DND-41 (cell line): ENCODE measurements around the gene TMPO.

Experiments
- ATAC-seq: fragments of 200-7000 bp; cut with Tn5 transposase; 3 replicates; pipeline ENCODE4 v1.9.1; 2021; ENCODE audit warnings: low read depth; ENCODE audit not compliant: insufficient read depth
- DNase-seq: peaks from one replicate; pipeline ENCODE4 v3.0.0-alpha.2; 2020
- H2AFZ ChIP-seq: 2 replicates; pipeline ENCODE4 v1.6.0; 2012; ENCODE audit warnings: low read depth, low read length
- H3K27ac ChIP-seq: 2 replicates; pipeline ENCODE4 v1.5.1; 2012; ENCODE audit warnings: low read length, inconsistent platforms
- H3K27me3 ChIP-seq: fragments of 200-600 bp; sonication (generic); 2 replicates; pipeline ENCODE4 v1.6.0; 2012; ENCODE audit warnings: low read length, mild to moderate bottlenecking, inconsistent platforms; ENCODE audit not compliant: insufficient read depth, poor library complexity
- H3K36me3 ChIP-seq: 2 replicates; pipeline ENCODE4 v1.5.1; 2012; ENCODE audit warnings: low read length, inconsistent platforms; ENCODE audit not compliant: insufficient read depth
- H3K4me1 ChIP-seq: 2 replicates; pipeline ENCODE4 v1.5.1; 2012; ENCODE audit warnings: mild to moderate bottlenecking, low read length; ENCODE audit not compliant: insufficient read depth
- H3K4me2 ChIP-seq: 2 replicates; pipeline ENCODE4 v1.6.0; 2012; ENCODE audit warnings: mild to moderate bottlenecking, moderate library complexity, low read length, inconsistent platforms; ENCODE audit not compliant: insufficient read depth
- H3K4me3 ChIP-seq, 2 experiments: fragments of 200-600 bp in 1 of 2; shearing (Covaris generic) in 1 of 2; 2 replicates each; pipeline ENCODE4 v1.5.1; 2012 to 2016; ENCODE audit warnings: inconsistent platforms in 2 of 2, low read length in 2 of 2, mild to moderate bottlenecking in 2 of 2, low read depth in 1 of 2, moderate library complexity in 1 of 2
- H3K79me2 ChIP-seq: 2 replicates; pipeline ENCODE4 v1.6.0; 2012; ENCODE audit warnings: low read length, inconsistent platforms; ENCODE audit not compliant: insufficient read depth
- H3K9ac ChIP-seq: 2 replicates; pipeline ENCODE4 v1.6.0; 2012; ENCODE audit warnings: low read depth, mild to moderate bottlenecking, inconsistent platforms, low read length, moderate library complexity
- H3K9me3 ChIP-seq: 2 replicates; pipeline ENCODE4 v1.5.1; 2012; ENCODE audit warnings: low read length, moderate library complexity, mild to moderate bottlenecking, inconsistent platforms; ENCODE audit not compliant: insufficient read depth, severe bottlenecking
- H4K20me1 ChIP-seq: 2 replicates; pipeline ENCODE4 v1.6.0; 2012; ENCODE audit warnings: low read length; ENCODE audit not compliant: insufficient read depth
- EZH2 ChIP-seq: IDR thresholded peaks from 3 replicates; pipeline ENCODE4 v1.6.1; 2012; ENCODE audit warnings: borderline replicate concordance, low read depth, mild to moderate bottlenecking, moderate library complexity, low read length, inconsistent platforms; ENCODE audit not compliant: severe bottlenecking
- TF ChIP-seq, protein P1 (sequence below): IDR thresholded peaks from 2 replicates; pipeline ENCODE4 v1.5.1; 2012; ENCODE audit warnings: borderline replicate concordance, low read length, moderate library complexity, mild to moderate bottlenecking; ENCODE audit not compliant: poor library complexity, severe bottlenecking; ENCODE audit errors: extremely low read depth

Gene TMPO

GRCh38 chr12:98471085-98471484 lies 44.3 kb upstream of the TMPO start:
- no peak overlapping the region for H3K4me3 ChIP-seq
- no peak overlapping the region for H3K4me2 ChIP-seq
- no peak overlapping the region for H2AFZ ChIP-seq
- no peaks in the 10 kb centered on the region for H3K79me2 ChIP-seq
- H3K27ac ChIP-seq: no peak overlapping the region
- TF ChIP-seq, protein P1, sequence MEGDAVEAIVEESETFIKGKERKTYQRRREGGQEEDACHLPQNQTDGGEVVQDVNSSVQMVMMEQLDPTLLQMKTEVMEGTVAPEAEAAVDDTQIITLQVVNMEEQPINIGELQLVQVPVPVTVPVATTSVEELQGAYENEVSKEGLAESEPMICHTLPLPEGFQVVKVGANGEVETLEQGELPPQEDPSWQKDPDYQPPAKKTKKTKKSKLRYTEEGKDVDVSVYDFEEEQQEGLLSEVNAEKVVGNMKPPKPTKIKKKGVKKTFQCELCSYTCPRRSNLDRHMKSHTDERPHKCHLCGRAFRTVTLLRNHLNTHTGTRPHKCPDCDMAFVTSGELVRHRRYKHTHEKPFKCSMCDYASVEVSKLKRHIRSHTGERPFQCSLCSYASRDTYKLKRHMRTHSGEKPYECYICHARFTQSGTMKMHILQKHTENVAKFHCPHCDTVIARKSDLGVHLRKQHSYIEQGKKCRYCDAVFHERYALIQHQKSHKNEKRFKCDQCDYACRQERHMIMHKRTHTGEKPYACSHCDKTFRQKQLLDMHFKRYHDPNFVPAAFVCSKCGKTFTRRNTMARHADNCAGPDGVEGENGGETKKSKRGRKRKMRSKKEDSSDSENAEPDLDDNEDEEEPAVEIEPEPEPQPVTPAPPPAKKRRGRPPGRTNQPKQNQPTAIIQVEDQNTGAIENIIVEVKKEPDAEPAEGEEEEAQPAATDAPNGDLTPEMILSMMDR: no peak
- no peak for TF ChIP-seq EZH2
- no peak for DNase-seq
- peaks cover 4% of the 10 kb centered on the region for H3K27me3 ChIP-seq
- H3K9me3 ChIP-seq: no peaks in the 10 kb centered on the region
- H3K4me1 ChIP-seq: no peaks in the 10 kb centered on the region
- no peaks in the 10 kb centered on the region for H3K36me3 ChIP-seq
- ATAC-seq: no peak
- H3K9ac ChIP-seq: no peak overlapping the region
- H4K20me1 ChIP-seq: no peaks in the 10 kb centered on the region

GRCh38 chr12:98475565-98475908 lies 39.9 kb upstream of the TMPO start:
- Histone ChIP-seq H3K9me3 (no peaks in the 10 kb centered on the region), H3K27ac (no peak overlapping the region), H3K9ac (no peak overlapping the region), H3K36me3 (no peaks in the 10 kb centered on the region), H3K79me2 (no peaks in the 10 kb centered on the region), H4K20me1 (no peaks in the 10 kb centered on the region), H3K4me1 (no peaks in the 10 kb centered on the region), H3K27me3 (no peaks in the 10 kb centered on the region), H2AFZ (no peak overlapping the region), H3K4me2 (no peak overlapping the region), H3K4me3 (no peak overlapping the region)
- ATAC-seq (no peak), DNase-seq (no peak)
- TF ChIP-seq, protein P1: no peak
- TF ChIP-seq EZH2: no peak

DNA sequence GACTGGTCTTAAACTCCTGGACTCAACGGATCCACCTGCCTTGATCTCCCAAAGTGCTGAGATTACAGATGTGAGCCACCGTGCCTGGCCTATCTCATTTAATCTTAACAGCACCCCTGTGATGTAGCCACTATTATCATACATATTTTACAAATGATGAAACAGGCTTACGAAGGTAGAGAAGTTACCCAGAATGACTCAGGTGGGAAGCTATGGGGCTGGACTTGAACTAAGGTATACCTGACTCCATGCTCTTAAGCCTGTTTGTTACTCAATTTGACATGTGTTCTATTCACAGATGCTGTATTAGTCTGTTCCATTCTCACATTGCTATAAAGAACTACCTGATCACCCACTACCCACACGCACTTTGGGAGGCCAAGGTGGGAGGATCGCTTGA lies 36.8 kb upstream of the TMPO start:
- H2AFZ ChIP-seq: no peak overlapping the region
- no peaks in the 10 kb centered on the region for H3K79me2 ChIP-seq
- H3K4me1 ChIP-seq: no peaks in the 10 kb centered on the region
- peaks cover 4% of the 10 kb centered on the region for H3K9me3 ChIP-seq
- no peak overlapping the region for H3K9ac ChIP-seq
- ATAC-seq (no peak), DNase-seq (no peak)
- no peak overlapping the region for H3K4me3 ChIP-seq
- no peak overlapping the region for H3K4me2 ChIP-seq
- no peaks in the 10 kb centered on the region for H4K20me1 ChIP-seq
- TF ChIP-seq EZH2: no peak
- TF ChIP-seq, protein P1: no peak
- no peak overlapping the region for H3K27ac ChIP-seq
- no peaks in the 10 kb centered on the region for H3K27me3 ChIP-seq
- no peaks in the 10 kb centered on the region for H3K36me3 ChIP-seq
